ENCODE data around the gene PSENEN. TPM values are rescaled to one million over a fixed set of nuclear protein-coding genes. Genes with fewer than 3 reads are reported as not detected.

Gene PSENEN
- total and polyA plus RNA-seq, 2 experiments from 2014 or later, result 20.6 to 175 TPM

DNA sequence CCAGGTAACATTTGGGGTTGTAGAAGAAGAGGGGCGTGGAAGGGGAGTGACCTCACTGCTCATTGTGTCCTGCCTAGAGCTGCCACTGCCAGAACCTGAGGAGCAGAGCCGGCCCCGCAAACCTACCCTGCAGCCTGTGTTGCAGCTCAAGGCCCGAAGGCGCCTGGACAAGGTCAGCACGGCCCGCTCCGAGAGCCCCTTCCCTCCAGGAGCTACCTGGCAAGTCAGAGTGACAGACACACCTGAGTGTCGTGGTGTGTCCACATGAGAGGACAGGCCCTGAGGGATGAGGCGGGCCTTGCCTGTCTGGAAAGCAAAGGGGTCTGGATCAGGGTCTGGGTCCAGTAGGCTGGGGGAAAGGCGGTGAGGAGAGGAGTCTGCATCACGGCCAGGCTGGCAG lies 20.9 kb upstream of the PSENEN start:
- H3K27me3 ChIP-seq (ENCODE audit: insufficient read depth), result no peaks in the 10 kb centered on the region
- no peaks in the 10 kb centered on the region for H3K9me2 ChIP-seq (ENCODE audit: insufficient read depth)
- H3F3A ChIP-seq (replicated peaks; ENCODE audit: low read depth), result no peaks in the 10 kb centered on the region
- Mint-ChIP-seq H3K4me1 (peaks cover 4% of the 10 kb centered on the region), H3K9me3 (no peaks in the 10 kb centered on the region; the same call in 2 of the 3 replicates), H3K27me3 (ENCODE audit: insufficient read depth, low read depth, poor library complexity) (peaks cover 19% of the 10 kb centered on the region), H3K27ac (no peak overlapping the region), H3K4me3 (no peak overlapping the region), H3K36me3 (ENCODE audit: low read depth) (peaks cover 83% of the 10 kb centered on the region)
- ATAC-seq (no peak), DNase-seq (ENCODE audit: low spot score) (no peak)
- H2AFZ ChIP-seq, result no peak overlapping the region
- H3K4me3 ChIP-seq, result no peak overlapping the region
- H3K36me3 ChIP-seq (ENCODE audit: insufficient read depth), result peaks cover 29% of the 10 kb centered on the region; the same call in 1 of the 2 replicates
- no peak overlapping the region for H3K27ac ChIP-seq (ENCODE audit: low read depth)
- no peak overlapping the region for H3K4me2 ChIP-seq
- H3K79me2 ChIP-seq (replicated peaks; ENCODE audit: insufficient read depth), result peaks cover 7% of the 10 kb centered on the region
- H3K4me1 ChIP-seq (ENCODE audit: insufficient read depth), result 0 out of 2 replicates have a peak, but pooled peaks cover under 1% of the 10 kb centered on the region
- TF ChIP-seq ZNF114 (CRISPR knock-in tag; IDR thresholded peaks at IDR 0.05) (no peak), CREB1 (CRISPR knock-in tag; IDR thresholded peaks at IDR 0.05; ENCODE audit: low read depth) (no peak), STAT1 (IDR thresholded peaks at IDR 0.05; ENCODE audit: unreplicated experiment) (no peak), EZH2phosphoT487 (IDR thresholded peaks at IDR 0.05; ENCODE audit: unreplicated experiment) (no peak)
- TF ChIP-seq, protein P1, sequence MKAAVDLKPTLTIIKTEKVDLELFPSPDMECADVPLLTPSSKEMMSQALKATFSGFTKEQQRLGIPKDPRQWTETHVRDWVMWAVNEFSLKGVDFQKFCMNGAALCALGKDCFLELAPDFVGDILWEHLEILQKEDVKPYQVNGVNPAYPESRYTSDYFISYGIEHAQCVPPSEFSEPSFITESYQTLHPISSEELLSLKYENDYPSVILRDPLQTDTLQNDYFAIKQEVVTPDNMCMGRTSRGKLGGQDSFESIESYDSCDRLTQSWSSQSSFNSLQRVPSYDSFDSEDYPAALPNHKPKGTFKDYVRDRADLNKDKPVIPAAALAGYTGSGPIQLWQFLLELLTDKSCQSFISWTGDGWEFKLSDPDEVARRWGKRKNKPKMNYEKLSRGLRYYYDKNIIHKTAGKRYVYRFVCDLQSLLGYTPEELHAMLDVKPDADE (IDR thresholded peaks at IDR 0.05), result no peak
- peaks cover 5% of the 10 kb centered on the region for H4K20me1 ChIP-seq (replicated peaks; ENCODE audit: insufficient read depth)

DNA sequence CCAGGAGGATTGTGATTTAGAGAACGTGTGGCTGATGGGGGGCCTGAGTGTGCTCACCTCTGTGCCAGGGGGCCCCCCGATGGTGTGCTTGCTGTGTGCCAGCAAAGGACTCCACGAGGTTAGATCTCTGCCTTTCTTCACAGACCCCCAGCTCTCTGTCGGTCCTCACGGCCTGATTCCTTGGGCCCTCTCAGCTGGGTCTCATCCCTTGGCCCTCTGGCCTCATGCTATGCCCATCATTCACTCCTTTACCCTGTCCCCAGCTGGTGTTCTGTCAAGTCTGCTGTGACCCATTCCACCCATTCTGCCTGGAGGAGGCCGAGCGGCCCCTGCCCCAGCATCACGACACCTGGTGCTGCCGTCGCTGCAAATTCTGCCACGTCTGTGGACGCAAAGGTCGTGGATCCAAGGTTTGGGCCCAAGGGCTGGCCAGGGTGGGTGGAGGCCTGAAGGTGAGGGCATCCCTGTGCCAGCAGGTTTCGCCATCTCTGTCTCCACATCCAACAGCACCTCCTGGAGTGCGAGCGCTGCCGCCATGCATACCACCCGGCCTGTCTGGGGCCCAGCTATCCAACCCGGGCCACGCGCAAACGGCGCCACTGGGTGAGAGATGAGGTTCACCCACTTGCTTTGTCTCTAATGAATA lies 20.1 kb upstream of the PSENEN start:
- Histone ChIP-seq H2AFZ (no peak overlapping the region), H4K20me1 (replicated peaks; ENCODE audit: insufficient read depth) (peaks cover 5% of the 10 kb centered on the region)
- no peaks in the 10 kb centered on the region; the same call in 2 of the 3 replicates for H3K9me3 Mint-ChIP-seq
- TF ChIP-seq, protein P1 (IDR thresholded peaks at IDR 0.05), result no peak
- no peak for TF ChIP-seq ZNF331 (CRISPR knock-in tag; IDR thresholded peaks at IDR 0.05; ENCODE audit: low read depth)
- no peak for TF ChIP-seq STAT1 (IDR thresholded peaks at IDR 0.05; ENCODE audit: unreplicated experiment)
- no peak for TF ChIP-seq EZH2phosphoT487 (IDR thresholded peaks at IDR 0.05; ENCODE audit: unreplicated experiment)
- TF ChIP-seq JUNB (IDR thresholded peaks at IDR 0.05; ENCODE audit: unreplicated experiment), result no peak
- TF ChIP-seq, protein P2, sequence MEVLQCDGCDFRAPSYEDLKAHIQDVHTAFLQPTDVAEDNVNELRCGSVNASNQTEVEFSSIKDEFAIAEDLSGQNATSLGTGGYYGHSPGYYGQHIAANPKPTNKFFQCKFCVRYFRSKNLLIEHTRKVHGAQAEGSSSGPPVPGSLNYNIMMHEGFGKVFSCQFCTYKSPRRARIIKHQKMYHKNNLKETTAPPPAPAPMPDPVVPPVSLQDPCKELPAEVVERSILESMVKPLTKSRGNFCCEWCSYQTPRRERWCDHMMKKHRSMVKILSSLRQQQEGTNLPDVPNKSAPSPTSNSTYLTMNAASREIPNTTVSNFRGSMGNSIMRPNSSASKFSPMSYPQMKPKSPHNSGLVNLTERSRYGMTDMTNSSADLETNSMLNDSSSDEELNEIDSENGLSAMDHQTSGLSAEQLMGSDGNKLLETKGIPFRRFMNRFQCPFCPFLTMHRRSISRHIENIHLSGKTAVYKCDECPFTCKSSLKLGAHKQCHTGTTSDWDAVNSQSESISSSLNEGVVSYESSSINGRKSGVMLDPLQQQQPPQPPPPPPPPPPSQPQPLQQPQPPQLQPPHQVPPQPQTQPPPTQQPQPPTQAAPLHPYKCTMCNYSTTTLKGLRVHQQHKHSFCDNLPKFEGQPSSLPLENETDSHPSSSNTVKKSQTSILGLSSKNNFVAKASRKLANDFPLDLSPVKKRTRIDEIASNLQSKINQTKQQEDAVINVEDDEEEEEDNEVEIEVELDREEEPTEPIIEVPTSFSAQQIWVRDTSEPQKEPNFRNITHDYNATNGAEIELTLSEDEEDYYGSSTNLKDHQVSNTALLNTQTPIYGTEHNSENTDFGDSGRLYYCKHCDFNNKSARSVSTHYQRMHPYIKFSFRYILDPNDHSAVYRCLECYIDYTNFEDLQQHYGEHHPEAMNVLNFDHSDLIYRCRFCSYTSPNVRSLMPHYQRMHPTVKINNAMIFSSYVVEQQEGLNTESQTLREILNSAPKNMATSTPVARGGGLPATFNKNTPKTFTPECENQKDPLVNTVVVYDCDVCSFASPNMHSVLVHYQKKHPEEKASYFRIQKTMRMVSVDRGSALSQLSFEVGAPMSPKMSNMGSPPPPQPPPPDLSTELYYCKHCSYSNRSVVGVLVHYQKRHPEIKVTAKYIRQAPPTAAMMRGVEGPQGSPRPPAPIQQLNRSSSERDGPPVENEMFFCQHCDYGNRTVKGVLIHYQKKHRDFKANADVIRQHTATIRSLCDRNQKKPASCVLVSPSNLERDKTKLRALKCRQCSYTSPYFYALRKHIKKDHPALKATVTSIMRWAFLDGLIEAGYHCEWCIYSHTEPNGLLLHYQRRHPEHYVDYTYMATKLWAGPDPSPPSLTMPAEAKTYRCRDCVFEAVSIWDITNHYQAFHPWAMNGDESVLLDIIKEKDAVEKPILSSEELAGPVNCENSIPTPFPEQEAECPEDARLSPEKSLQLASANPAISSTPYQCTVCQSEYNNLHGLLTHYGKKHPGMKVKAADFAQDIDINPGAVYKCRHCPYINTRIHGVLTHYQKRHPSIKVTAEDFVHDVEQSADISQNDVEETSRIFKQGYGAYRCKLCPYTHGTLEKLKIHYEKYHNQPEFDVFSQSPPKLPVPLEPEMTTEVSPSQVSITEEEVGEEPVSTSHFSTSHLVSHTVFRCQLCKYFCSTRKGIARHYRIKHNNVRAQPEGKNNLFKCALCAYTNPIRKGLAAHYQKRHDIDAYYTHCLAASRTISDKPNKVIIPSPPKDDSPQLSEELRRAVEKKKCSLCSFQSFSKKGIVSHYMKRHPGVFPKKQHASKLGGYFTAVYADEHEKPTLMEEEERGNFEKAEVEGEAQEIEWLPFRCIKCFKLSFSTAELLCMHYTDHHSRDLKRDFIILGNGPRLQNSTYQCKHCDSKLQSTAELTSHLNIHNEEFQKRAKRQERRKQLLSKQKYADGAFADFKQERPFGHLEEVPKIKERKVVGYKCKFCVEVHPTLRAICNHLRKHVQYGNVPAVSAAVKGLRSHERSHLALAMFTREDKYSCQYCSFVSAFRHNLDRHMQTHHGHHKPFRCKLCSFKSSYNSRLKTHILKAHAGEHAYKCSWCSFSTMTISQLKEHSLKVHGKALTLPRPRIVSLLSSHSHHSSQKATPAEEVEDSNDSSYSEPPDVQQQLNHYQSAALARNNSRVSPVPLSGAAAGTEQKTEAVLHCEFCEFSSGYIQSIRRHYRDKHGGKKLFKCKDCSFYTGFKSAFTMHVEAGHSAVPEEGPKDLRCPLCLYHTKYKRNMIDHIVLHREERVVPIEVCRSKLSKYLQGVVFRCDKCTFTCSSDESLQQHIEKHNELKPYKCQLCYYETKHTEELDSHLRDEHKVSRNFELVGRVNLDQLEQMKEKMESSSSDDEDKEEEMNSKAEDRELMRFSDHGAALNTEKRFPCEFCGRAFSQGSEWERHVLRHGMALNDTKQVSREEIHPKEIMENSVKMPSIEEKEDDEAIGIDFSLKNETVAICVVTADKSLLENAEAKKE (CRISPR knock-in tag; IDR thresholded peaks at IDR 0.05), result no peak
- no peak for TF ChIP-seq EZH2 (IDR thresholded peaks at IDR 0.05; ENCODE audit: low read depth, unreplicated experiment)
- TF ChIP-seq POLR2AphosphoS5 (IDR thresholded peaks at IDR 0.05; ENCODE audit: low read depth), result no peak

More for the DNA sequence above, 20.1 kb upstream of the PSENEN start:
- Histone ChIP-seq H3K4me3 (no peak overlapping the region), H3K27me3 (ENCODE audit: insufficient read depth) (no peaks in the 10 kb centered on the region), H3K4me2 (no peak overlapping the region), H3F3A (replicated peaks; ENCODE audit: low read depth) (no peaks in the 10 kb centered on the region), H3K27ac (ENCODE audit: low read depth) (no peak overlapping the region), H3K79me2 (replicated peaks; ENCODE audit: insufficient read depth) (no peaks in the 10 kb centered on the region), H3K9me2 (ENCODE audit: insufficient read depth) (no peaks in the 10 kb centered on the region), H3K36me3 (ENCODE audit: insufficient read depth) (peaks cover 29% of the 10 kb centered on the region; the same call in 1 of the 2 replicates), H3K4me1 (ENCODE audit: insufficient read depth) (no peaks in the 10 kb centered on the region)
- peaks cover 88% of the 10 kb centered on the region for H3K36me3 Mint-ChIP-seq (ENCODE audit: low read depth)
- ATAC-seq, result no peak
- DNase-seq (ENCODE audit: low spot score), result no peak
- H3K4me1 Mint-ChIP-seq, result no peaks in the 10 kb centered on the region
- H3K4me3 Mint-ChIP-seq, result no peak overlapping the region
- no peak overlapping the region for H3K27ac Mint-ChIP-seq
- H3K27me3 Mint-ChIP-seq (ENCODE audit: insufficient read depth, low read depth, poor library complexity), result peaks cover 18% of the 10 kb centered on the region

All from GM23338 (cell line).